Right lobe of liver (tissue), 6 donors: ENCODE data around the gene GTF2IRD1. TPM values are rescaled to one million over a fixed set of nuclear protein-coding genes. Genes with fewer than 3 reads are reported as not detected.

Experiments
- ATAC-seq, 4 donors: fragments of 200-7000 bp; cut with Tn5 transposase; one replicate each; pipeline ENCODE4 v1.9.1; 2020; ENCODE audit warnings: mild to moderate bottlenecking in 4 of 4, moderate library complexity in 4 of 4
- DNase-seq, 3 donors: peaks; one replicate each; pipeline ENCODE4 v3.0.0-alpha.2; 2020
- H3K27ac ChIP-seq, 3 donors: fragments of 200-600 bp; one replicate each; pipeline ENCODE4 v1.8.0; 2022
- H3K27me3 ChIP-seq, 2 donors: fragments of 200-600 bp; one replicate each; pipeline ENCODE4 v1.8.0; 2022
- H3K36me3 ChIP-seq, 4 donors: fragments of 200-600 bp; sonication (generic) in 1 of 4; one replicate each; pipeline versions ENCODE4 v1.5.1 to v1.8.0; 2017 to 2022; ENCODE audit warnings: control low read depth in 1 of 4
- H3K4me1 ChIP-seq, 4 donors: fragments of 200-600 bp; sonication (generic) in 1 of 4; one replicate each; pipeline versions ENCODE4 v1.5.1 to v1.8.0; 2017 to 2022; ENCODE audit warnings: control low read depth in 1 of 4
- H3K4me3 ChIP-seq, 3 donors: fragments of 200-600 bp; one replicate each; pipeline ENCODE4 v1.8.0; 2022
- H3K9me3 ChIP-seq, 4 donors: fragments of 200-600 bp; sonication (generic) in 1 of 4; one replicate each; pipeline versions ENCODE4 v1.5.1 to v1.8.0; 2017 to 2022; ENCODE audit warnings: control low read depth in 1 of 4
- POLR2A ChIP-seq: fragments of 450-650 bp; IDR thresholded peaks from one replicate; pipeline ENCODE4 v1.6.1; 2017; ENCODE audit warnings: antibody characterized with exemption, mild to moderate bottlenecking
- WGBS: methylation state at CpG from one replicate; pipeline ENCODE4 v1.1.6; 2018; ENCODE audit warnings: low coverage, low lambda C conversion rate; ENCODE audit not compliant: insufficient coverage; ENCODE audit errors: missing lambda C conversion rate; 5-methylcytosine and 5-hydroxymethylcytosine counted together
- intact Hi-C, 2 donors: fragments of 100-400 bp; cut with DNase I; formaldehyde crosslinking; loops; one replicate each; pipeline versions ENCODE4 v1.11.2 to v1.14.1; 2022
- total RNA-seq, 6 experiments: library from RNA; depleted of rRNA in 2 of 6; stranded (reverse); fragments of >200 nt in 2 of 6; fragmentation: NEBNext Ultra II Directional in 3 of 6; extraction: Animal tissue kit (Norgen Biotek cat#: 25700) in 3 of 6; gene quantifications; one replicate each; pipeline versions ENCODE4 v1.1.0 to v1.2.4, GENCODE V29; 2016 to 2023
- TF ChIP-seq, protein P1 (sequence below), 4 donors: fragments of 200-600 bp in 3 of 4; fragments of 450-650 bp in 1 of 4; IDR thresholded peaks; one replicate each; pipeline versions ENCODE4 v1.5.1 to v1.8.0; 2016 to 2022; ENCODE audit warnings: antibody characterized with exemption in 4 of 4, mild to moderate bottlenecking in 2 of 4
- donor health status: DM: no; HTN: yes; CAD: no.
- donor health status: DM: no; HTN: no; CAD: no.
- donor health status: DM: no; HTN: no; CAD: no.
- donor health status: DM: no; HTN: yes; CAD: no.
- donor health status: DM: no; HTN: yes; CAD: no.

Gene GTF2IRD1
- total RNA-seq, 6 experiments from 2014 or later = 1.9 to 9.8 (median 6.5) TPM

DNA sequence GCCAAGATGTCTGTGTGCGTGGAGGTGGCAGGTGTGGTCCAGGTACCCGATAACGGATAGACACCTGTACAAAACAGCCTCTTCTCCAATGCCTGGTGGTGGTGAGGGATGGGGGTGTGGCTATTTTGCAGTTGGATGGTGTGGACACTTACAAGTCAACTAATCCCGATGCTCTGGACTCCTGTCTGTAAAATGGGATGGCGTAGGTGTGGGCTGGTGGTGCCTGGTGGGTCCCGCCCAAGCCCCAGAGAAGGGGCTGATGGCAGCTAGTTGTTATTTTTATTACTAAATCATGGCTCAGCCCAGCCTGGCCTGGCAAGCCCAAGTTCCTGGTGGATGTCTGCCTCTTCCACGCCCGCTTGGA lies 22.3 kb downstream of the GTF2IRD1 start:
- no peak overlapping the region for H3K4me3 ChIP-seq
- no CpG with 5 or more reads among the region's 8 CpGs for WGBS
- TF ChIP-seq POLR2A = no peak
- TF ChIP-seq, protein P1, sequence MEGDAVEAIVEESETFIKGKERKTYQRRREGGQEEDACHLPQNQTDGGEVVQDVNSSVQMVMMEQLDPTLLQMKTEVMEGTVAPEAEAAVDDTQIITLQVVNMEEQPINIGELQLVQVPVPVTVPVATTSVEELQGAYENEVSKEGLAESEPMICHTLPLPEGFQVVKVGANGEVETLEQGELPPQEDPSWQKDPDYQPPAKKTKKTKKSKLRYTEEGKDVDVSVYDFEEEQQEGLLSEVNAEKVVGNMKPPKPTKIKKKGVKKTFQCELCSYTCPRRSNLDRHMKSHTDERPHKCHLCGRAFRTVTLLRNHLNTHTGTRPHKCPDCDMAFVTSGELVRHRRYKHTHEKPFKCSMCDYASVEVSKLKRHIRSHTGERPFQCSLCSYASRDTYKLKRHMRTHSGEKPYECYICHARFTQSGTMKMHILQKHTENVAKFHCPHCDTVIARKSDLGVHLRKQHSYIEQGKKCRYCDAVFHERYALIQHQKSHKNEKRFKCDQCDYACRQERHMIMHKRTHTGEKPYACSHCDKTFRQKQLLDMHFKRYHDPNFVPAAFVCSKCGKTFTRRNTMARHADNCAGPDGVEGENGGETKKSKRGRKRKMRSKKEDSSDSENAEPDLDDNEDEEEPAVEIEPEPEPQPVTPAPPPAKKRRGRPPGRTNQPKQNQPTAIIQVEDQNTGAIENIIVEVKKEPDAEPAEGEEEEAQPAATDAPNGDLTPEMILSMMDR (IDR thresholded peaks at IDR 0.05) = no peak
- ATAC-seq (no peak), DNase-seq (no peak)
- H3K27ac ChIP-seq = no peak overlapping the region
- H3K4me1 ChIP-seq = peaks cover 0 to 26% (median 13%) of the 10 kb centered on the region in 4 donors
- no peaks in the 10 kb centered on the region for H3K9me3 ChIP-seq
- H3K36me3 ChIP-seq = no peaks in the 10 kb centered on the region
- intact Hi-C loops = no loop called here
- H3K27me3 ChIP-seq = no peaks in the 10 kb centered on the region

DNA sequence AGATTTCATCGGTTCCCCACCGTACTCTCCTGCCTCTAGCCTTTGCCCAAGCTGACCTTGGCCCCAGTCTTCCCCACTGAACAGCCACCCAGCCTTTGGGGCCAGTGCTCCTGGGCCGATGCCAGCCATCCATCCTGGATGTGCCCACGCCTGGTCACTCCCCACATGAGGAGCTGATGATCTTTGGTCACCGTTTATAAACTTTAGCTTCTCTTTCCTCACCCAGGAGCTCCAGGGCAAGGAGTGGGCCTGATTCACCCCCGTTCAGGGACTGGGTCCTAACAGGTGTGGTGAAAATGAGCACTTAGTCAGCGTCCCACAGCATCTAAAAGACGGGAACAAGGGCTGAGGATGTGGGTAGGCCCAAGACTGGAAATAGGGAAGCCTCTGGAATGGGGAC lies 22.9 kb downstream of the GTF2IRD1 start:
- H3K9me3 ChIP-seq = no peaks in the 10 kb centered on the region
- peaks cover 0 to 32% (median 15%) of the 10 kb centered on the region in 4 donors for H3K4me1 ChIP-seq
- 63% methylated on average over 8 of the region's 8 CpGs for WGBS
- no peaks in the 10 kb centered on the region for H3K36me3 ChIP-seq
- no peak overlapping the region for H3K4me3 ChIP-seq
- ATAC-seq = no peak
- H3K27me3 ChIP-seq = no peaks in the 10 kb centered on the region
- no peak for TF ChIP-seq POLR2A
- TF ChIP-seq, protein P1 (IDR thresholded peaks at IDR 0.05) = no peak
- intact Hi-C loops = no loop called here
- peak in 2 of 3 donors; percentile 57 to 61 for DNase-seq
- H3K27ac ChIP-seq = no peak overlapping the region

DNA sequence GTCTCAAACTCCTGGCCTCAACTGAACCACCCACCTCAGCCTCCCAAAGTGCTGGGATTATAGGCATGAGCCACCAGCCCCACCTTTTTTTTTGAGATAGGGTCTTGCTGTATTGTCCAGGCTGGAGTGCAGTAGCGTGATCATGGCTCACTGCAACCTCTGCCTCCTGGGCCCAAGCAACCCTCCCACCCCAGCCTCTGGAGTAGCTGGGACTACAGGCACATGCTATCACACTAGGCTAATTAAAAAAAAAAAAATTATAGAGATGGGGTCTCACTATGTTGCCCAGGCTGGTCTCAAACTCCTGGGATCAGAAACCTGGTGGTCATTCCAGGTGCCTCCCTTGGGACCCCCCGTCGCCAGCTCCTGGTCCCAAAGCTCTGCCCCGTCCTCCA lies 25.0 kb downstream of the GTF2IRD1 start:
- no peak for DNase-seq
- no peak for TF ChIP-seq POLR2A
- H3K4me3 ChIP-seq = no peak overlapping the region
- H3K36me3 ChIP-seq = no peaks in the 10 kb centered on the region
- ATAC-seq = no peak
- H3K4me1 ChIP-seq = peaks cover 0 to 39% (median 19%) of the 10 kb centered on the region in 4 donors
- intact Hi-C loops = no loop called here
- H3K27ac ChIP-seq = peak overlapping the region in 2 of 3 donors; percentile 80 to 90
- H3K9me3 ChIP-seq = no peaks in the 10 kb centered on the region
- WGBS = 83% methylated on average over 1 of the region's 4 CpGs
- no peaks in the 10 kb centered on the region for H3K27me3 ChIP-seq

DNA sequence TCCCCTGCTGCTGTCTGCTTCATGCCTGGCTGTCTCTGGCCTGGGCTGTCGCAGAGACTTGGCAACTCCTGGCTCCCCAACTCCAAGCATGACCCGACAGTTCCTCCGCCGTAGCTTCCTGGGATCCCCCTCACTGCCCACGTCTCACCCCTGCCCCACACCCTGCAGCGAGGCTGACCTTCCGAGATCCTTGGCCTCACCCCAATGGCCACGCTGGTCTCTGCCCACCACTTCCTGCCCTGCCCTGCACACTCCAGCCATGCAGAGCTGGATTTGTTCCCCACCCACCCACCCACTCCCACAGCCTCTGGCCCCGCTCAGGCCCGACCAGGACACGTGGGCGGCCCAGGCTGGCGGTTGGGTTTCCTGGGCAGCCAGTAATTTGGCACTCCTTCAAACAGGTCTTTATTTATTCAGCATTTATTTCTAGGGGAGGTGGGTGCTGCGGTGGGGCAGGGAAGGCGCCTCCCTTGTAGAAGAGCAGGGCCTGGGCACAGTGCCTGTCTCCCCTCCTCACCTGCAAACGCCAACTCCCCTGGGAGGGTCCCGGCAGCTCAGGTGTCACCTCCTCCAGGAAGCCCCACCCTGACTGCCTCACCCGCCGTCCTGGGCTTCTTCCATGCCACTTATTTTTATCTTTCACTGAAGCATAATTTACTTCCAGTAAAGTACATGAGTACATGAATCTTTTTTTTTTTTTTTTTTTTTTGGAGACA lies 25.5 kb downstream of the GTF2IRD1 start:
- no peak for TF ChIP-seq POLR2A
- TF ChIP-seq, protein P1 (IDR thresholded peaks at IDR 0.05) = no peak
- no peak overlapping the region for H3K4me3 ChIP-seq
- no peaks in the 10 kb centered on the region for H3K36me3 ChIP-seq
- H3K27me3 ChIP-seq = no peaks in the 10 kb centered on the region
- DNase-seq = peak in 2 of 3 donors; percentile 30 to 56
- WGBS = 16% methylated on average over 14 of the region's 19 CpGs
- peak in 3 of 4 donors; percentile 1 to 6 (median 1) for ATAC-seq
- H3K27ac ChIP-seq = peak overlapping the region in 2 of 3 donors; percentile 80 to 90
- H3K4me1 ChIP-seq = peaks cover 0 to 45% (median 22%) of the 10 kb centered on the region in 4 donors
- intact Hi-C loops = no loop called here
- H3K9me3 ChIP-seq = no peaks in the 10 kb centered on the region
